Measurements from ENCODE around the gene GABBR2.

The GABBR2 gene

GRCh38 chr9:98563212-98563907 is 145.4 kb downstream of the GABBR2 start:
- TF ChIP-seq ZNF274 (IDR thresholded peaks at IDR 0.05; ENCODE audit: low read depth, low read length): no peak
- H3K4me3 ChIP-seq (ENCODE audit: low read length): no peak overlapping the region

DNA sequence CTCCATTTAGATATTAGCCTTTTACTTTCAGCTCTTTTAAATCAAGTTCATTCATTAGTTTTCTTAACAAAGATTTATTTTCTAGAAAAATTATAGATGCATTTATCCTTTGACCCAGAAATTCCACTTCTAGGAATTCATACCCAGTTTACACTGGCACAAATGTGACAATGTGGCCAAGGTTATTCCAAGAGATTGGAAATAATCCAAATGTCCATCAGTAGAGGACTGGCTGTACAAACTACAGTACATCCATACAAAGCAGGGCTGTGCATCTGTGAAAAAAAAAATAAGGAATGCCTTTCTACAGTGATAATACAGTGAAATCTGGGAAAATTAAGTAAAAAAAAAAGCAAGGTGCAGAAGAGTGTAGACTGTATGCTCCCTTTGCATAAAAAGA is 149.2 kb downstream of the GABBR2 start:
- TF ChIP-seq ZNF274 (IDR thresholded peaks at IDR 0.05; ENCODE audit: low read depth, low read length): no peak
- no peak overlapping the region for H3K4me3 ChIP-seq (ENCODE audit: low read length)

DNA sequence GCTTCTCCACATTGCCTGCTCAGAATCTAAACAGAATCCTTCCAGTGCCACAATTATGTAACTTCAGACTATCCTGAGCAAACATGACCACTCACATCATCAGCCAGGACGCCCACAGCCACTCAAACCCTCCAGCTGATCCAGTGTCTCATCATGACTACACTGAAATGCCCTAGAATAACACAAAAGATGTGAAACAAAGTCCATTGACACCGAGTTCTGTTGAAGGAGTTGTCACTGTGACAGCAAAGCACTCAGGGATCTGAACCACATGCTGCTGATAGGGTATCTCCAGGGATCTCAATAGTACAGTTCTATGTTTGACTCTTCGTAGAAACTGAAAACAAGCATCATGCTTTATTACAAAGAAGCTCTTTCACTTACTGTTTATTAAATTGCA is 150.2 kb downstream of the GABBR2 start:
- no peak for TF ChIP-seq ZNF274 (IDR thresholded peaks at IDR 0.05; ENCODE audit: low read depth, low read length)
- H3K4me3 ChIP-seq (ENCODE audit: low read length): no peak overlapping the region

- TF ChIP-seq ZNF274 (IDR thresholded peaks at IDR 0.05; ENCODE audit: low read depth, low read length): no peak
- no peak overlapping the region for H3K4me3 ChIP-seq (ENCODE audit: low read length)
Observed at GRCh38 chr9:98556511-98556910, 152.2 kb downstream of the GABBR2 start.

DNA sequence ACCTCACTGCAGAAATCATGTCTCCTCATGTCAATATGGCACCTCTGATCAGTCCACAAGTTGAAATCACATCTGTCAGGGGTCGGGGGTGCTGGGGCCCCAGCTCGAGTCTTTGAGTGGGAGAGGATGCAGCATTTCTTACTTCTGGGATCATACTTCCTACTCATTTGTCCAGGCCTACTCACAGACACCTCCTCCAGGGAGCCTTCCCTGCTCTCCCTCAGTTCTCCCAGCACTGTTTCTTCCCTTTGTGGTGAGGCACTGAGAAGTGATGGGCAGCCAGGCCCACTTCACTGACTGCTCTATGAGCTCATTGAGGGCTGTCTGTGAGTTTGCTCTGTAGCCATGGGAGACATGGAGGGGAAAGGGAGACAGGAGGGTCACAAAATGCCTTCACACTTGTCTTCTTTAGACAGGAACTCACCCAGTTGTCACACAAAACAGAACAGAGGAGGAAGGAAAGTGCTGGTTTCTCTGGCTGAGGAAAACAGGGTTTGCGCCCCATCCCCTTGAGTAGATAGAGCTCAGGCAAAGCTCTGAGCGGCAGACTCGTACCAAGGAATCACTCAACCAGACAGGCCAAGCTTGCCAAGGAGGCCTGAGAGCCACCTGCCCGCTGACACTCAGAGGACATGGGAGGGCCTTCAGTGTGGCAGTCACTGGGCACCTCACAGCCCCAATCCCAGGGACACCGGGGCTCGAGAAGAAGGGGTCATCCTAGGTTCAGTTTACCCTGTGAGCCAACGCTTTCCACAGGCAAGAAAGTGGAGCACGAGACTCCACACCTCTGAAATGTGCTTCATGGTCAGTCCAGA is 152.9 kb downstream of the GABBR2 start:
- TF ChIP-seq ZNF274 (IDR thresholded peaks at IDR 0.05; ENCODE audit: low read depth, low read length): no peak
- no peak overlapping the region for H3K4me3 ChIP-seq (ENCODE audit: low read length)

- no peak for TF ChIP-seq ZNF274 (IDR thresholded peaks at IDR 0.05; ENCODE audit: low read depth, low read length)
- H3K4me3 ChIP-seq (ENCODE audit: low read length): no peak overlapping the region
Observed at GRCh38 chr9:98554752-98555151, 154.0 kb downstream of the GABBR2 start.

DNA sequence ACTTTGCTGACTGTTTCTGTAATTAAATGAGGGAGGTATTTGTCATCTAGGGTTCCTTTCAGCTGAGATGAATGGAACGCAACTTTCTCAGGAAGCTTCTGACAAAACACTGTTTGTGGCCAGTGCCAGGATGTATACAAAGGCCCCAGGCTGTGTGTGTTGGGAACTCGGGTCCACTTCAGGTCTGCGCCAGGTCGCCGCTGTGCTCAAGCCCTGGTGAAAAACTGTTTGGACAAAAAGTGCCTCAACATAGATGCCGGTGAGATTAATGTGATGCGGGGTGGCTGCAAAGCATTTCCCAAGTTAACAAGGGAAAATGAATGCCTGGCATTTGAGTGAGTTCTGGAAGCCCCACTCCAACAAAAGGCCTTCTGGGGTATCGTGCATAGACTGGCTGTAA is 156.4 kb downstream of the GABBR2 start:
- no peak for TF ChIP-seq ZNF274 (IDR thresholded peaks at IDR 0.05; ENCODE audit: low read depth, low read length)
- H3K4me3 ChIP-seq (ENCODE audit: low read length): no peak overlapping the region

GRCh38 chr9:98551511-98552286 is 157.0 kb downstream of the GABBR2 start:
- TF ChIP-seq ZNF274 (IDR thresholded peaks at IDR 0.05; ENCODE audit: low read depth, low read length): no peak
- H3K4me3 ChIP-seq (ENCODE audit: low read length): no peak overlapping the region

- no peak for TF ChIP-seq ZNF274 (IDR thresholded peaks at IDR 0.05; ENCODE audit: low read depth, low read length)
- H3K4me3 ChIP-seq (ENCODE audit: low read length): no peak overlapping the region
Observed at GRCh38 chr9:98550206-98550820, 158.4 kb downstream of the GABBR2 start.

DNA sequence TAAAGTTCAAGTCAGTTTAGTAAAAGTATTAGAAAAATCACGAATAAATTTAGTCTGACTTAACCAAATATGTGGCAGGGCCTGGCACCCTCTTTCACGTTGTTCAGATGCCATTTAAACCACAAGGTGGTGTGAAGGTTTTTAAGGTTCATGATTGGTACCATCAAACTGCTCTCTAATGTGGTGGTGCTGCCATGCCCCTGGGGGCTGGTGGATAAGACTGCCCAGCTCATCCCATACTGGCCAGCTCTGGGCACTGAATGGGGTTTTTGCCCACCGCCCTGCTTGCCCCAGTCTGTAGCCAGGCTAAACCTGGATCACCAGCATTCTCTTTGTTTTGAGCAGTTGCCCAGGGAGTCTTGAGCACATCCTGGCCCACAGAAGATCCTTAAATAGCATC is 159.3 kb downstream of the GABBR2 start:
- H3K4me3 ChIP-seq (ENCODE audit: low read length): no peak overlapping the region
- no peak for TF ChIP-seq ZNF274 (IDR thresholded peaks at IDR 0.05; ENCODE audit: low read depth, low read length)

GRCh38 chr9:98547606-98548005 is 161.1 kb downstream of the GABBR2 start:
- TF ChIP-seq ZNF274 (IDR thresholded peaks at IDR 0.05; ENCODE audit: low read depth, low read length): no peak
- H3K4me3 ChIP-seq (ENCODE audit: low read length): no peak overlapping the region

GRCh38 chr9:98545021-98545420 is 163.7 kb downstream of the GABBR2 start:
- no peak for TF ChIP-seq ZNF274 (IDR thresholded peaks at IDR 0.05; ENCODE audit: low read depth, low read length)
- H3K4me3 ChIP-seq (ENCODE audit: low read length): no peak overlapping the region

GRCh38 chr9:98541684-98542230 is 167.0 kb downstream of the GABBR2 start:
- no peak for TF ChIP-seq ZNF274 (IDR thresholded peaks at IDR 0.05; ENCODE audit: low read depth, low read length)
- no peak overlapping the region for H3K4me3 ChIP-seq (ENCODE audit: low read length)

- no peak overlapping the region for H3K4me3 ChIP-seq (ENCODE audit: low read length)
- no peak for TF ChIP-seq ZNF274 (IDR thresholded peaks at IDR 0.05; ENCODE audit: low read depth, low read length)
Observed at GRCh38 chr9:98540476-98540875, 168.3 kb downstream of the GABBR2 start.
